H1 (cell line): ENCODE data around the gene BHMT.

Experiments
- RXRA ChIP-seq: IDR thresholded peaks from 2 replicates; pipeline ENCODE4 v1.6.1; 2011; ENCODE audit warnings: low read depth, mild to moderate bottlenecking, low read length, moderate library complexity; ENCODE audit not compliant: insufficient read depth
- TAF1 ChIP-seq: IDR thresholded peaks from 2 replicates; pipeline ENCODE4 v1.6.1; 2011; ENCODE audit warnings: mild to moderate bottlenecking, low read depth, low read length
- TF ChIP-seq, protein P1 (sequence below): IDR thresholded peaks from 2 replicates; pipeline ENCODE4 v1.6.1; 2011; ENCODE audit warnings: low read depth, mild to moderate bottlenecking, low read length; ENCODE audit not compliant: insufficient read depth

DNA sequence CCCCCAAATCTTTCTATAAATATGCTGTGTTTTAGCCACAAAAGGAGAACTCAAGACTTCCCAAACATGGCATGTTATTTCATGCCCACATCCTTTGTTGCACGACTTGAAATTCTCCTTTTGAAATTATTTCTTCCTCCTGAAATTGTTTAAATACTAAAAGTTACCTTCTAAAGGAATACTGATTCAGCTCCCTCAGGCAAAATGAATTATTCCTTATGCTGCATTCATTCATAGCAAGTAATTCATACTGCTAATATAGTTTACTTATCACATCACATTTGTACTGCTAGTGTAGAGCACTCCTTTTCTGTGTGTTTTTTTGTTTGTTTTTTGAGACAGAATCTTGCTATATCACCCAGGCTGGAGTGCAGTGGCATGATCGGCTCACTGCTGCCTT is 45.7 kb downstream of the BHMT start:
- TF ChIP-seq, protein P1, sequence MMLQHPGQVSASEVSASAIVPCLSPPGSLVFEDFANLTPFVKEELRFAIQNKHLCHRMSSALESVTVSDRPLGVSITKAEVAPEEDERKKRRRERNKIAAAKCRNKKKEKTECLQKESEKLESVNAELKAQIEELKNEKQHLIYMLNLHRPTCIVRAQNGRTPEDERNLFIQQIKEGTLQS: no peak
- TF ChIP-seq TAF1 (no peak), RXRA (no peak)
